HEK293T (cell line): ENCODE measurements around the gene SSNA1.

Source experiments
- CTCF ChIA-PET: fragments of 350-600 bp; formaldehyde crosslinking; extraction: SDS; loops from one replicate; lab custom pipeline; 2021; ENCODE audit warnings: antibody characterized with exemption, inconsistent platforms; lab: Yijun Ruan, JAX
- POLR2A ChIA-PET: fragments of 350-600 bp; formaldehyde crosslinking; extraction: SDS; loops from one replicate; lab custom pipeline; 2020; ENCODE audit warnings: antibody characterized with exemption, inconsistent platforms; lab: Yijun Ruan, JAX
- DNase-seq: peaks from one replicate; pipeline ENCODE4 v3.0.0; 2012; ENCODE audit warnings: mixed read lengths; ENCODE audit errors: extremely low spot score
- ARNT ChIP-seq: fragments of 450-650 bp; IDR thresholded peaks from 2 replicates; pipeline ENCODE4 v1.6.1; 2017; ENCODE audit warnings: mild to moderate bottlenecking
- BHLHE40 ChIP-seq: fragments of 450-650 bp; IDR thresholded peaks from 2 replicates; pipeline ENCODE4 v1.6.1; 2016; ENCODE audit warnings: mild to moderate bottlenecking, moderate library complexity, borderline replicate concordance
- CTBP1 ChIP-seq: fragments of 450-650 bp; IDR thresholded peaks from 2 replicates; pipeline ENCODE4 v1.6.1; 2016; ENCODE audit warnings: borderline replicate concordance
- ELF4 ChIP-seq: fragments of 450-650 bp; IDR thresholded peaks from 2 replicates; pipeline ENCODE4 v1.6.1; 2017; ENCODE audit warnings: antibody characterized with exemption
- FOXA1 ChIP-seq: fragments of 450-650 bp; IDR thresholded peaks from 2 replicates; pipeline ENCODE4 v1.6.1; 2016; ENCODE audit warnings: mild to moderate bottlenecking
- FOXK2 ChIP-seq: fragments of 450-650 bp; IDR thresholded peaks from 2 replicates; pipeline ENCODE4 v1.6.1; 2016; ENCODE audit warnings: mild to moderate bottlenecking
- FOXM1 ChIP-seq: fragments of 450-650 bp; IDR thresholded peaks from 2 replicates; pipeline ENCODE4 v1.6.1; 2017; ENCODE audit warnings: mild to moderate bottlenecking, borderline replicate concordance
- HDGF ChIP-seq: fragments of 450-650 bp; IDR thresholded peaks from 2 replicates; pipeline ENCODE4 v1.6.1; 2017; ENCODE audit warnings: antibody characterized with exemption, borderline replicate concordance
- L3MBTL2 ChIP-seq: fragments of 450-650 bp; conservative IDR thresholded peaks from 2 replicates; pipeline ENCODE4 v1.6.1; 2016; ENCODE audit warnings: mild to moderate bottlenecking
- LEF1 ChIP-seq: fragments of 450-650 bp; IDR thresholded peaks from 2 replicates; pipeline ENCODE4 v1.6.1; 2017; ENCODE audit warnings: mild to moderate bottlenecking, borderline replicate concordance
- NFRKB ChIP-seq: fragments of 450-650 bp; IDR thresholded peaks from 2 replicates; pipeline ENCODE4 v1.6.1; 2016; ENCODE audit warnings: mild to moderate bottlenecking, moderate library complexity
- PKNOX1 ChIP-seq: fragments of 450-650 bp; IDR thresholded peaks from 2 replicates; pipeline ENCODE4 v1.6.1; 2016
- SP1 ChIP-seq: fragments of 450-650 bp; IDR thresholded peaks from 2 replicates; pipeline ENCODE4 v1.6.1; 2017
- SUZ12 ChIP-seq: fragments of 450-650 bp; IDR thresholded peaks from 2 replicates; pipeline ENCODE4 v1.6.1; 2016; ENCODE audit warnings: mild to moderate bottlenecking
- TARDBP ChIP-seq: fragments of 450-650 bp; IDR thresholded peaks from 2 replicates; pipeline ENCODE4 v1.6.1; 2016
- ZNF384 ChIP-seq: fragments of 450-650 bp; IDR thresholded peaks from 2 replicates; pipeline ENCODE4 v1.6.1; 2016

Gene SSNA1

GRCh38 chr9:137199411-137200121 is 11.1 kb downstream of the SSNA1 start:
- POLR2A ChIA-PET: interaction anchor here (1.1 to 3.4 kb wide), 5 partner anchors 11 to 70 kb away, joined by 3 to 19 read pairs (median 4); partner anchors contain the start of genes ANAPC2 and SSNA1
- CTCF ChIA-PET: interaction anchor here (0.6 kb wide), 1 partner anchor 10 kb away, joined by 3 read pairs; no protein-coding TSS in a partner anchor
- no peak for TF ChIP-seq ZNF384
- TF ChIP-seq CTBP1: no peak
- TF ChIP-seq ARNT: no peak
- no peak for TF ChIP-seq BHLHE40
- no peak for TF ChIP-seq FOXM1
- no peak for TF ChIP-seq FOXK2
- TF ChIP-seq NFRKB: no peak
- DNase-seq: no peak

GRCh38 chr9:137200311-137201204 is 12.1 kb downstream of the SSNA1 start, which contains the start of gene TPRN:
Gene TPRN (minus strand): TSS chr9:137200741. CDS start chr9:137200711, 30 bp downstream.
- peak; percentile 87 for TF ChIP-seq ELF4
- peak; percentile 50; the same call in 1 of the 2 replicates for TF ChIP-seq LEF1
- TF ChIP-seq FOXM1: 0 out of 2 replicates have a peak, but pooled peaks have one; percentile 48
- no peak for TF ChIP-seq TARDBP
- TF ChIP-seq SP1: 0 out of 2 replicates have a peak, but pooled peaks have one; percentile 33
- TF ChIP-seq HDGF: 0 out of 2 replicates have a peak, but pooled peaks have one; percentile 57
- TF ChIP-seq BHLHE40: no peak
- no peak for TF ChIP-seq SUZ12
- TF ChIP-seq L3MBTL2: no peak
- no peak for TF ChIP-seq CTBP1
- no peak for TF ChIP-seq FOXA1
- no peak for TF ChIP-seq FOXK2
- TF ChIP-seq NFRKB: no peak
- no peak for TF ChIP-seq ARNT
- TF ChIP-seq ZNF384: no peak
- peak; percentile 68 for TF ChIP-seq PKNOX1
- peak; percentile 99 for DNase-seq
- ChIA-PET CTCF (interaction anchor here (0.7 kb wide), 1 partner anchor 36 kb away, joined by 3 read pairs; no protein-coding TSS in a partner anchor), POLR2A (interaction anchor here (0.9 to 2.0 kb wide), 12 partner anchors 10 to 71 kb away, joined by 3 to 16 read pairs (median 4); partner anchors contain the start of genes ANAPC2, RNF224, SSNA1 and TUBB4B)

GRCh38 chr9:137201205-137201868 is 12.9 kb downstream of the SSNA1 start:
- TF ChIP-seq L3MBTL2: no peak
- ChIA-PET CTCF (interaction anchor here (0.7 kb wide), 1 partner anchor 35 kb away, joined by 3 read pairs; no protein-coding TSS in a partner anchor), POLR2A (interaction anchor here (0.9 to 2.0 kb wide), 13 partner anchors 11 to 72 kb away, joined by 3 to 16 read pairs (median 5); partner anchors contain the start of genes ANAPC2, RNF224, SSNA1 and TUBB4B)
- DNase-seq: no peak

GRCh38 chr9:137202966-137203365 is 14.5 kb downstream of the SSNA1 start:
- no peak for DNase-seq
- ChIA-PET POLR2A (interaction anchor here (0.7 to 2.0 kb wide), 2 partner anchors 13 to 53 kb away, joined by 3 to 6 read pairs; no protein-coding TSS in a partner anchor), CTCF (interaction anchor here (0.6 kb wide), 1 partner anchor 26 kb away, joined by 3 read pairs; no protein-coding TSS in a partner anchor)
- no peak for TF ChIP-seq ELF4
- no peak for TF ChIP-seq NFRKB
- no peak for TF ChIP-seq PKNOX1
- TF ChIP-seq BHLHE40: no peak
- no peak for TF ChIP-seq HDGF
- no peak for TF ChIP-seq SP1
- no peak for TF ChIP-seq FOXK2
- no peak for TF ChIP-seq ZNF384
- TF ChIP-seq LEF1: no peak
- TF ChIP-seq FOXM1: no peak
- no peak for TF ChIP-seq CTBP1
- TF ChIP-seq ARNT: no peak
- no peak for TF ChIP-seq TARDBP

GRCh38 chr9:137204731-137205125 is 16.3 kb downstream of the SSNA1 start:
- TF ChIP-seq FOXM1: no peak
- POLR2A ChIA-PET: interaction anchor here (0.6 to 2.3 kb wide), 11 partner anchors 9 to 75 kb away, joined by 3 to 16 read pairs (median 5); partner anchors contain the start of genes ANAPC2, RNF208, SSNA1 and TUBB4B
- no peak for DNase-seq
- CTCF ChIA-PET: no interaction called here
